HepG2 (cell line): ENCODE results near the gene UNC119B. TPM values are rescaled to one million over a fixed set of nuclear protein-coding genes. Genes with fewer than 3 reads are reported as not detected.

ENCODE experiments used
- ATAC-seq: fragments of 200-7000 bp; cut with Tn5 transposase; 3 replicates; pipeline ENCODE4 v1.9.1; 2020; ENCODE audit warnings: mild to moderate bottlenecking, moderate library complexity
- BruUV-seq: library from RNA; stranded (reverse); fragments of 400-500 nt; replicated peaks from 2 replicates; lab custom pipeline; 2021; lab: Mats Ljungman, UMichigan
- CTCF ChIA-PET: fragments of 300-600 bp; formaldehyde crosslinking; extraction: SDS; loops from one replicate; lab custom pipeline; 2021; ENCODE audit warnings: low total read pairs, inconsistent platforms, low intra/inter-chr PET ratio; lab: Yijun Ruan, JAX
- POLR2A ChIA-PET: fragments of 350-600 bp; sonication (Branson Sonifier 250); formaldehyde crosslinking; loops from one replicate; lab custom pipeline; 2020; ENCODE audit warnings: antibody characterized with exemption, inconsistent platforms; lab: Yijun Ruan, JAX
- DNase-seq: peaks from one replicate; pipeline ENCODE4 v3.0.0-alpha.2; 2015; ENCODE audit warnings: low spot score
- FAIRE-seq: peaks from 3 replicates; lab custom pipeline; 2011; peaks lifted over from hg19 to GRCh38; lab: Jason Lieb, UNC
- H2AFZ ChIP-seq: one replicate; pipeline ENCODE4 v1.6.1; 2011; ENCODE audit warnings: low read length, inconsistent platforms
- H3K27ac ChIP-seq: fragments of 300-600 bp; 3 replicates; pipeline ENCODE4 v1.8.0; 2011; ENCODE audit warnings: mixed run types, mild to moderate bottlenecking, mixed read lengths, low read length, inconsistent platforms; ENCODE audit not compliant: insufficient read depth; ENCODE audit errors: extremely low read length
- H3K27me3 ChIP-seq, 2 experiments: fragments of 200-600 bp in 1 of 2; 2 replicates in 1 of 2; 3 replicates in 1 of 2; pipeline versions ENCODE4 v1.6.0 to v1.8.0; 2011; ENCODE audit warnings: low read length in 2 of 2, mild to moderate bottlenecking in 2 of 2, moderate library complexity in 2 of 2, inconsistent platforms in 1 of 2; ENCODE audit not compliant: insufficient read depth in 2 of 2, control insufficient read depth in 1 of 2
- H3K36me3 ChIP-seq, 2 experiments: fragments of 200-600 bp in 1 of 2; replicated peaks in 1 of 2; 2 replicates in 1 of 2; 3 replicates in 1 of 2; pipeline versions ENCODE4 v1.5.1 to v1.8.0; 2011; ENCODE audit warnings: low read length in 2 of 2, inconsistent platforms in 1 of 2; ENCODE audit not compliant: insufficient read depth in 2 of 2, control insufficient read depth in 1 of 2
- H3K4me1 ChIP-seq: 2 replicates; pipeline ENCODE4 v1.5.1; 2012; ENCODE audit warnings: low read length, inconsistent platforms; ENCODE audit not compliant: insufficient read depth
- H3K4me2 ChIP-seq: 2 replicates; pipeline ENCODE4 v1.6.0; 2011; ENCODE audit warnings: low read depth, low read length, inconsistent platforms
- H3K4me3 ChIP-seq, 3 experiments: fragments of 200-600 bp in 1 of 3; sonication (generic), shearing (Covaris generic) in 1 of 3; replicated peaks in 1 of 3; 2 replicates each; pipeline ENCODE4 v1.5.1; 2011 to 2016; ENCODE audit warnings: low read length in 3 of 3, inconsistent platforms in 2 of 3, low read depth in 2 of 3, mild to moderate bottlenecking in 2 of 3, control low read depth in 1 of 3, mixed read lengths in 1 of 3; ENCODE audit not compliant: insufficient read depth in 1 of 3
- H3K79me2 ChIP-seq: one replicate; pipeline ENCODE4 v1.6.1; 2011; ENCODE audit warnings: low read length, inconsistent platforms; ENCODE audit not compliant: insufficient read depth
- H3K9ac ChIP-seq: 2 replicates; pipeline ENCODE4 v1.6.0; 2011; ENCODE audit warnings: mild to moderate bottlenecking, low read depth, low read length, inconsistent platforms; ENCODE audit not compliant: insufficient read depth
- H3K9me3 ChIP-seq: 2 replicates; pipeline ENCODE4 v1.5.1; 2012; ENCODE audit warnings: mild to moderate bottlenecking, low read length
- H4K20me1 ChIP-seq: 2 replicates; pipeline ENCODE4 v1.6.0; 2011; ENCODE audit warnings: inconsistent platforms, mild to moderate bottlenecking, low read length, moderate library complexity; ENCODE audit not compliant: insufficient read depth
- STAG1 ChIP-seq: sonication (generic); formaldehyde crosslinking; IDR thresholded peaks from 2 replicates; pipeline ENCODE4 v1.4.0; 2020; ENCODE audit warnings: missing genetic modification reagents
- TRIM24 ChIP-seq: sonication (generic); formaldehyde crosslinking; IDR thresholded peaks from 2 replicates; pipeline ENCODE4 v1.8.0; 2022; ENCODE audit warnings: mild to moderate bottlenecking, missing genetic modification reagents
- ZNF121 ChIP-seq: sonication (generic); formaldehyde crosslinking; IDR thresholded peaks from 2 replicates; pipeline ENCODE4 v1.5.0; 2020; ENCODE audit warnings: mild to moderate bottlenecking, missing genetic modification reagents
- ZNF343 ChIP-seq: sonication (generic); formaldehyde crosslinking; IDR thresholded peaks from 2 replicates; pipeline ENCODE4 v1.4.0; 2020; ENCODE audit warnings: mild to moderate bottlenecking, missing genetic modification reagents
- ZXDC ChIP-seq: sonication (generic); formaldehyde crosslinking; IDR thresholded peaks from 2 replicates; pipeline ENCODE4 v1.5.0; 2020; ENCODE audit warnings: mild to moderate bottlenecking, missing genetic modification reagents
- WGBS: methylation state at CpG from one replicate; pipeline ENCODE4 v1.1.6; 2017; ENCODE audit warnings: low lambda C conversion rate; 5-methylcytosine and 5-hydroxymethylcytosine counted together
- in situ Hi-C: cut with HindIII; loops from 2 replicates; pipeline ENCODE4 v1.10.0; 2017; ENCODE audit warnings: low pct_unique_long_range_greater_than_20kb; ENCODE audit not compliant: extremely low pct_ligation_motif_present
- intact Hi-C: fragments of 100-400 bp; cut with micrococcal nuclease; formaldehyde crosslinking; loops from one replicate; pipeline ENCODE4 v1.10.0; 2022; ENCODE audit not compliant: unreplicated experiment
- polyA plus RNA-seq, 8 experiments: library from polyadenylated mRNA; depleted of rRNA in 3 of 8; stranded (reverse) in 7 of 8; unstranded in 1 of 8; fragments of >200 nt; fragmentation: Illumina TruSeq in 4 of 8; extraction: Trizol in 4 of 8; gene quantifications; 2 replicates each; pipeline versions ENCODE4 v1.2.1 to v1.2.3, GENCODE V29; 2011 to 2016; ENCODE audit warnings: low read depth in 4 of 8, missing spikeins in 1 of 8, mixed read lengths in 1 of 8; ENCODE audit not compliant: insufficient read depth in 1 of 8
- total RNA-seq, 5 experiments: library from RNA; depleted of rRNA; stranded (reverse); fragments of >200 nt; fragmentation: Illumina TruSeq; extraction: Trizol; gene quantifications; 2 replicates each; pipeline ENCODE4 v1.2.3, GENCODE V29; 2016; ENCODE audit warnings: low read depth in 1 of 5
- TF ChIP-seq, protein P1 (sequence below): sonication (generic); formaldehyde crosslinking; IDR thresholded peaks from 2 replicates; pipeline ENCODE4 v1.5.0; 2020; ENCODE audit warnings: mild to moderate bottlenecking, missing genetic modification reagents
- TF ChIP-seq, protein P2 (sequence below): sonication (generic); formaldehyde crosslinking; IDR thresholded peaks from 2 replicates; pipeline ENCODE4 v1.4.0; 2020; ENCODE audit warnings: mild to moderate bottlenecking, missing genetic modification reagents
- TF ChIP-seq, protein P3 (sequence below): sonication (generic); formaldehyde crosslinking; IDR thresholded peaks from 2 replicates; pipeline ENCODE4 v1.5.0; 2020; ENCODE audit warnings: mild to moderate bottlenecking, missing genetic modification reagents, moderate library complexity

The UNC119B gene
- total and polyA plus RNA-seq, 2 of the 13 experiments (the other 11 are each of a cell fraction or from before 2014, with no cell fraction given), result 19.6 to 19.7 TPM

DNA sequence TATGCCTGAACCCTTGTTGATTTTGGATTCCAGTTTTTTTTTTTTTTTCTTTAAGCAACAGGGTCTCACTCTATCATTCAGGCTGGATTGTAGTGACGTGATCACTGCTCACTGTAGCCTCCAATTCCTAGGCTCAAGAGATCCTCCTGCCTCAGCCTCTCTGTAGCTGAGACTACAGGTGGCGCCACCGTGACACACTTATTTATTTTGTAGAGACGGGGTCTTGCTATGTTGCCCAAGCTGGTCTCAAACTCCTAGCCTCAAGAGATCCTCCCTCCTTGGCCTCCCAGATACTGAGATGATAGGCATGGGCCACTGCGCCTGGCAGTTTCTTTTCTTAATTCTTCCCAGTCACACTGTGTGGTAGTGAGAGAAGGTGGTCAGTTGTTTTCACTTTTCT lies 40.5 kb downstream of the UNC119B start:
- intact Hi-C loops, result no loop called here
- FAIRE-seq (no peak), ATAC-seq (no peak), DNase-seq (no peak)
- Histone ChIP-seq H3K27ac (no peak overlapping the region), H2AFZ (no peak overlapping the region), H3K4me3 (no peak overlapping the region), H3K36me3 (no peaks in the 10 kb centered on the region), H3K9me3 (peaks cover 7% of the 10 kb centered on the region; the same call in 1 of the 2 replicates), H3K79me2 (no peaks in the 10 kb centered on the region), H4K20me1 (no peaks in the 10 kb centered on the region), H3K9ac (no peak overlapping the region), H3K4me1 (peaks cover 14% of the 10 kb centered on the region)
- CTCF ChIA-PET, result no interaction called here
- POLR2A ChIA-PET, result no interaction called here
- TF ChIP-seq, protein P1, sequence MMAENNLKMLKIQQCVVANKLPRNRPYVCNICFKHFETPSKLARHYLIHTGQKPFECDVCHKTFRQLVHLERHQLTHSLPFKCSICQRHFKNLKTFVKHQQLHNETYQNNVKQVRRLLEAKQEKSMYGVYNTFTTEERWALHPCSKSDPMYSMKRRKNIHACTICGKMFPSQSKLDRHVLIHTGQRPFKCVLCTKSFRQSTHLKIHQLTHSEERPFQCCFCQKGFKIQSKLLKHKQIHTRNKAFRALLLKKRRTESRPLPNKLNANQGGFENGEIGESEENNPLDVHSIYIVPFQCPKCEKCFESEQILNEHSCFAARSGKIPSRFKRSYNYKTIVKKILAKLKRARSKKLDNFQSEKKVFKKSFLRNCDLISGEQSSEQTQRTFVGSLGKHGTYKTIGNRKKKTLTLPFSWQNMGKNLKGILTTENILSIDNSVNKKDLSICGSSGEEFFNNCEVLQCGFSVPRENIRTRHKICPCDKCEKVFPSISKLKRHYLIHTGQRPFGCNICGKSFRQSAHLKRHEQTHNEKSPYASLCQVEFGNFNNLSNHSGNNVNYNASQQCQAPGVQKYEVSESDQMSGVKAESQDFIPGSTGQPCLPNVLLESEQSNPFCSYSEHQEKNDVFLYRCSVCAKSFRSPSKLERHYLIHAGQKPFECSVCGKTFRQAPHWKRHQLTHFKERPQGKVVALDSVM (CRISPR knock-in tag), result peak; percentile 92
- TF ChIP-seq ZXDC (CRISPR knock-in tag) (no peak), ZNF343 (no peak), ZNF121 (peak; percentile 92), STAG1 (CRISPR knock-in tag) (peak; percentile 20; the same call in 1 of the 2 replicates), TRIM24 (CRISPR knock-in tag) (no peak)
- TF ChIP-seq, protein P2, sequence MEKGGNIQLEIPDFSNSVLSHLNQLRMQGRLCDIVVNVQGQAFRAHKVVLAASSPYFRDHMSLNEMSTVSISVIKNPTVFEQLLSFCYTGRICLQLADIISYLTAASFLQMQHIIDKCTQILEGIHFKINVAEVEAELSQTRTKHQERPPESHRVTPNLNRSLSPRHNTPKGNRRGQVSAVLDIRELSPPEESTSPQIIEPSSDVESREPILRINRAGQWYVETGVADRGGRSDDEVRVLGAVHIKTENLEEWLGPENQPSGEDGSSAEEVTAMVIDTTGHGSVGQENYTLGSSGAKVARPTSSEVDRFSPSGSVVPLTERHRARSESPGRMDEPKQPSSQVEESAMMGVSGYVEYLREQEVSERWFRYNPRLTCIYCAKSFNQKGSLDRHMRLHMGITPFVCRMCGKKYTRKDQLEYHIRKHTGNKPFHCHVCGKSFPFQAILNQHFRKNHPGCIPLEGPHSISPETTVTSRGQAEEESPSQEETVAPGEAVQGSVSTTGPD (CRISPR knock-in tag), result no peak
- TF ChIP-seq, protein P3, sequence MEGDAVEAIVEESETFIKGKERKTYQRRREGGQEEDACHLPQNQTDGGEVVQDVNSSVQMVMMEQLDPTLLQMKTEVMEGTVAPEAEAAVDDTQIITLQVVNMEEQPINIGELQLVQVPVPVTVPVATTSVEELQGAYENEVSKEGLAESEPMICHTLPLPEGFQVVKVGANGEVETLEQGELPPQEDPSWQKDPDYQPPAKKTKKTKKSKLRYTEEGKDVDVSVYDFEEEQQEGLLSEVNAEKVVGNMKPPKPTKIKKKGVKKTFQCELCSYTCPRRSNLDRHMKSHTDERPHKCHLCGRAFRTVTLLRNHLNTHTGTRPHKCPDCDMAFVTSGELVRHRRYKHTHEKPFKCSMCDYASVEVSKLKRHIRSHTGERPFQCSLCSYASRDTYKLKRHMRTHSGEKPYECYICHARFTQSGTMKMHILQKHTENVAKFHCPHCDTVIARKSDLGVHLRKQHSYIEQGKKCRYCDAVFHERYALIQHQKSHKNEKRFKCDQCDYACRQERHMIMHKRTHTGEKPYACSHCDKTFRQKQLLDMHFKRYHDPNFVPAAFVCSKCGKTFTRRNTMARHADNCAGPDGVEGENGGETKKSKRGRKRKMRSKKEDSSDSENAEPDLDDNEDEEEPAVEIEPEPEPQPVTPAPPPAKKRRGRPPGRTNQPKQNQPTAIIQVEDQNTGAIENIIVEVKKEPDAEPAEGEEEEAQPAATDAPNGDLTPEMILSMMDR, result peak; percentile 24
- TF ChIP-seq, all 625 proteins: peak for 4
- no peak overlapping the region for H3K4me2 ChIP-seq
- in situ Hi-C loops, result no loop called here
- BruUV-seq, result no TSS peak
- 64% methylated on average over 5 of the region's 5 CpGs for WGBS
- no peaks in the 10 kb centered on the region for H3K27me3 ChIP-seq
